Subcutaneous adipose tissue (tissue), 4 donors: Measurements from ENCODE around the gene DDX17. TPM values are rescaled to one million over a fixed set of nuclear protein-coding genes. Genes with fewer than 3 reads are reported as not detected.

Experiments used
- total RNA-seq, 4 donors: library from RNA; depleted of rRNA; stranded (reverse); fragments of >200 nt; gene quantifications; one replicate each; pipeline ENCODE4 v1.1.0, GENCODE V29; 2016
- TF ChIP-seq, protein P1 (sequence below): fragments of 450-650 bp; IDR thresholded peaks from one replicate; pipeline ENCODE4 v1.5.1; 2016; ENCODE audit warnings: low read depth, mild to moderate bottlenecking, control low read depth, antibody characterized with exemption, moderate library complexity

DDX17 gene
- total RNA-seq, 4 donors from 2014 or later = 390 to 637 (median 507) TPM

DNA sequence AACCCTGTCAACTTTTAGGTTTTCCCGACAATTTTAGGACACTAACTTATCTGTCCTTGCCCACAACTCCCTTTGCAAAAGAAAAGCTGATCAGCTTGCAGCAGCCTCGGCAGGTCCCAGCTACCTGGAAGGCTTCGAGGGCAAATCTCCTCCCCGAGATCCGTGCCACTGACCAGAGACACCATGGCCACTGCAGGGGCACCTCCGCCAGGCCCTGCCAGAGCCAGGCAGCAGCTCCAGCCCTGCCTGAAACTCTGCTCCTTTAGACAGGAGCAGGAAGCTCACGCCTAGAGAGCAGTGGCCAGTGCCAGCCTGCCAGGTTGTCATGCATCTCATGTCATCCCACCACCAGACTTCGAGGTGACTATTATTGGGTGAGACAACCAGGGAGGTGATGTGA, 72.2 kb downstream of the DDX17 start:
- TF ChIP-seq, protein P1, sequence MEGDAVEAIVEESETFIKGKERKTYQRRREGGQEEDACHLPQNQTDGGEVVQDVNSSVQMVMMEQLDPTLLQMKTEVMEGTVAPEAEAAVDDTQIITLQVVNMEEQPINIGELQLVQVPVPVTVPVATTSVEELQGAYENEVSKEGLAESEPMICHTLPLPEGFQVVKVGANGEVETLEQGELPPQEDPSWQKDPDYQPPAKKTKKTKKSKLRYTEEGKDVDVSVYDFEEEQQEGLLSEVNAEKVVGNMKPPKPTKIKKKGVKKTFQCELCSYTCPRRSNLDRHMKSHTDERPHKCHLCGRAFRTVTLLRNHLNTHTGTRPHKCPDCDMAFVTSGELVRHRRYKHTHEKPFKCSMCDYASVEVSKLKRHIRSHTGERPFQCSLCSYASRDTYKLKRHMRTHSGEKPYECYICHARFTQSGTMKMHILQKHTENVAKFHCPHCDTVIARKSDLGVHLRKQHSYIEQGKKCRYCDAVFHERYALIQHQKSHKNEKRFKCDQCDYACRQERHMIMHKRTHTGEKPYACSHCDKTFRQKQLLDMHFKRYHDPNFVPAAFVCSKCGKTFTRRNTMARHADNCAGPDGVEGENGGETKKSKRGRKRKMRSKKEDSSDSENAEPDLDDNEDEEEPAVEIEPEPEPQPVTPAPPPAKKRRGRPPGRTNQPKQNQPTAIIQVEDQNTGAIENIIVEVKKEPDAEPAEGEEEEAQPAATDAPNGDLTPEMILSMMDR = no peak

Other genes starting within 250 kb of the DDX17 start
- gene TMEM184B, start 233.3 kb downstream of the DDX17 start, total RNA-seq = 100 to 1,000 TPM in 1 of 4 donors, 10 to 100 TPM in 3; 23.6 to 105 (median 41.4) TPM
- 100 to 1,000 TPM in 1 of 4 donors, 10 to 100 TPM in 3; 59.7 to 156 (median 90.5) TPM for gene CSNK1E, start 188.9 kb downstream of the DDX17 start, total RNA-seq
- not detected for gene KCNJ4, start 51.1 kb downstream of the DDX17 start, total RNA-seq
- 10 to 100 TPM; 12.8 to 32.0 (median 20.1) TPM for gene KDELR3, start 38.2 kb downstream of the DDX17 start, total RNA-seq
- 1 to 10 TPM in 2 of 4 donors, not detected in 2; 2.9 to 5.1 TPM for gene DMC1, start 63.9 kb upstream of the DDX17 start, total RNA-seq
- 1 to 10 TPM in 1 of 4 donors, under 1 TPM in 1, not detected in 2; 0.88 to 1.9 TPM for gene FAM227A, start 150.1 kb upstream of the DDX17 start, total RNA-seq
- gene CBY1, start 150.3 kb upstream of the DDX17 start, total RNA-seq = 10 to 100 TPM; 14.9 to 33.8 (median 17.4) TPM
- gene TOMM22, start 175.6 kb upstream of the DDX17 start, total RNA-seq = 10 to 100 TPM; 26.6 to 52.2 (median 30.0) TPM
- gene JOSD1, start 194.6 kb upstream of the DDX17 start, total RNA-seq = 10 to 100 TPM; 35.9 to 59.2 (median 50.0) TPM
- gene GTPBP1, start 199.6 kb upstream of the DDX17 start, total RNA-seq = 10 to 100 TPM; 15.7 to 35.2 (median 30.0) TPM
- gene SUN2, start 249.7 kb upstream of the DDX17 start, total RNA-seq = 100 to 1,000 TPM; 177 to 749 (median 361) TPM